ENCODE measurements around the gene NDUFB3. TPM values are rescaled to one million over a fixed set of nuclear protein-coding genes. Genes with fewer than 3 reads are reported as not detected.
A peak's percentile ranks its signal among the peaks of the same experiment; 100 is the strongest.
"Not testable (repeated sequence)": the region's sequence is repeated elsewhere in the genome, so short reads cannot be mapped to it uniquely, and the experiment has no call there.

NDUFB3 gene
- total RNA-seq, 1 donor from 2014 or later = 39.8 TPM

DNA sequence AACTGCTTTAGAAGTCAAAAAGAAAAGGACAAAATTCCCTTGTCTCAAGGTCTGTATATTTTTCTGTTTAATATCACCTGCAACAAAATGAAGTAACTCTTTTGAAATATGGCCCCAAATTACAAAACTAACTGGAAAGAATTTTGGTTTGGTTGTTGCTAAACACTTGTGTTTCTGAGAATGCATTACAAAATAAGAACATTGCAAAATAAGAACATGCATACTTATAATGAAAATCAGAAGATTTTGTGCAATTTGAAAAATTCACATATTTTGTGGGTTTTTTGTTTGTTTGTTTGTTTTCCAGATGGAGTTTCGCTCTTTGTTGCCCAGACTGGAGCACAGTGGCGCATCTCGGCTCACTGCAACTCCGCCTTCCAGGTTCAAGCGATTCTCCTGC is 21.8 kb downstream of the NDUFB3 start:
- DNase-seq = no peak

DNA sequence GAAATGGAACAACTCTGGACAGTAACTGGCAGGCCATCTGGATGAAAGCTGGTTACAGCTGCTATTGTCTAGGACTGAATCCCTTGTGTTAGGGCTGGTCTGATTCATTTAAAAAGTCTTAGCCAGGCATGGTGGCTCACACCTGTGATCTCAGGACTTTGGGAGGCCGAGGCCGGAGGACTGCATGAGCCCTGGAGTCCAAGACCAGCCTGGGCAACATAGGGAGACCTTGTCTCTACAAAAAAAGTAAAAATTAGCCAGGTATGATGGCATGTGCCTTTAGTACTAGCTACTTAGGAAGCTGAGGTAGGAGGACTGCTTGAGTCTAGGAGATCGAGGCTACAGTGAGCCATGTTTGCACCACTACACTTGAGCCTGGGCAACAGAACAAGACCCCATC is 28.7 kb downstream of the NDUFB3 start:
- DNase-seq = no peak

DNA sequence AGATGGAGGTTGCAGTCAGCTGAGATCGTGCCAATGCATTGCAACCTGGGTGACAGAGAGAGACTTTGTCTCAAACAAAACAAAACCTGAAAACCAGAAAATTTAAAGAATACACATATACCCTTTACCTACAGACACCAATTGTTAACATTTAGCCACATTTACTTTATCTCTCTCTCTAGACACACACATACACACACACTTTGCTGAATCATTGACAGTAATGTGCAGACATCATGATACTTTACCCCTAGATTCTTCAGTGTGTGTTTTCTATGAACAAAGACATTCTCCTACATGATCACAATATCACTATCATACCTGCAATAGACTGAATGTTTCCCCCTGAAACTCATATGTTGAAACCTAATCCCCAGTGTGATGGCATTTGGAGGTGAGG is 34.0 kb downstream of the NDUFB3 start:
- no peak for DNase-seq

DNA sequence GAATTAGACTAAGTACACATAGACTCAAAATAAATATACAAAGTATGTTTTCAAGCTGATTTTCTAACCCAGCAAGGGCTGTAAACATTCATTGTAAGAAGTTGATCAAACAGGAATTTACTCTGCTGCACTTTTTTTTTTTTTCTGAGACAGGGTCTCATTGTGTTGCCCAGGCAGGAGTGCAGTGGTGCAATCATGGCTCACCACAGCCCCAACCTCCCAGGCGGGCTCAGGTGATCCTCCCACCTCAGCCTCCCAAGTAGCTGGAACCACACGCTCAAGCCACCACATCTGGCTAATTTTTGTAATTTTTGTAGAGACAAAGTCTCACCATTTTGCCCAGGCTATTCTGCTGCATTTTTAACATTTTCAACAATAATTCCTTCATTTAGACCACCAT is 35.8 kb downstream of the NDUFB3 start:
- DNase-seq = no peak

DNA sequence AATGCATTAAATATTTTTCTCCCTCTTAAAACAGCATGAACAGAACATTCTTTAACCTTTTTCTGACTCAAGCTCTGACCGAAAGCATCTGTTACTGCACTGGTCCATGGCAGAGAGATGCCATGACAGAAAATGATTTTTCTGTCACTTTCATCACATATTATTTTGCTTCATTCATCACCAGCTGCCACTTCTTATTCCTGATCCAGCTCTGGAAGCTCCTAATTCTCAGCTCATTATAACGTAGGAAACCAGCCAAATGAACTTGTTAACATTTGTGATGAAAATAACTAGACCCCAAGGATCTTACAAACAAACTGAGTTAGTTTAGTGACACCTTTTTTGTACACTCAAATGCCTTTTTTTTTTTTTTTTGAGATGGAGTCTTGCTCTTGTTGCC is 36.5 kb downstream of the NDUFB3 start:
- DNase-seq = no peak

DNA sequence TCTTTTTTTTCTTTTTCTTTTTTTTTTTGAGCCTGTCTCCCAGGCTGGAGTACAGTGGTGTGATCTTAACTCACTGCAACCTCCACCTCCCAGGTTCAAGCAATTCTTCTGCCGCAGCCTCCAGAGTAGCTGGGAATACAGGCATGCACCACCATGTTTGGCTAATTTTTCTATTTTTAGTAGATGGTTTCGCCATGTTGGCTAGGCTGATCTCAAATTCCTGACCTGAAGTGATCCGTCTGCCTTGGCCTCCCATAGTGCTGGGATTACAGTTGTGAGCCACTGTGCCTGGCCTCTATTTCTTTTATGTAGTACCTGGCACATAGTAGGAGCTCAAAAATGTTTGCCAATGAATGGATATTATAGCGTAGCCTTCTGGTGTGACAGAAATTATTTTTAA is 37.4 kb downstream of the NDUFB3 start:
- DNase-seq = no peak

DNA sequence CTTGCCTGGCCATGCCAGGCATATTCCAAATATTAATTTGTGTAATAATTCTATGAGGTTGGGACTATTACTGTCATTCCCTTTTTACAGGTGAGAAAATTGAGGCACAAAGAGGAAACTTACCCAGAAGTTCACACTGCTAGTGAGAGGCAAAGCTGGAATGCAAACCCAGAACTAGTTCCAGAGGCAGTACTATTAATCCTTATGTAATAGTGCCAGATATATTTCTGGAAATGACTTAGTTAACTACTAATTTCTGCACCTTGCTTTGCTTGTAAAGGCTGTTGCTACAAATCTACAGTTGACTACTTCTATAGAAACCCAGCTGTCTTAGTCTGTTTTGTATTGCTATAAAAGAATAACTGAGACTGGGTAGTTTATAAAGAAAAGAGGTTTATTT is 38.8 kb downstream of the NDUFB3 start:
- DNase-seq = no peak

DNA sequence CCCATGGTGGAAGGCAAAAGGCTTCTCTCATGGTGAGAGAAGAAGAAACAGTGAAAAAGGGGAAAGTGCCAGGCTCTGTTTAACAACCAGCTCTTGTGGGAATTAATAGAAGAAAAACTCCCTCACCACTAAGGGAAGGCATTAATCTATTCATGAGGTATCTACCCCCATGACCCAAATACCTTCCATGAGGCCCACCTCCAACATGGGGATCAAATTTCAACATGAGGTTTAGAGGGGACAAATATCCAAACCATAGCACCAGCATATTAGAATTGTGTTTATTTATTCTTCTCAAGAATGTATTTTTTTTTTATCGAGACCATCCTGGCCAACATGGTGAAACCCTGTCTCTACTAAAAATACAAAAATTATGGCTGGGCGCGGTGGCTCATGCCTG is 39.3 kb downstream of the NDUFB3 start:
- no peak for DNase-seq

DNA sequence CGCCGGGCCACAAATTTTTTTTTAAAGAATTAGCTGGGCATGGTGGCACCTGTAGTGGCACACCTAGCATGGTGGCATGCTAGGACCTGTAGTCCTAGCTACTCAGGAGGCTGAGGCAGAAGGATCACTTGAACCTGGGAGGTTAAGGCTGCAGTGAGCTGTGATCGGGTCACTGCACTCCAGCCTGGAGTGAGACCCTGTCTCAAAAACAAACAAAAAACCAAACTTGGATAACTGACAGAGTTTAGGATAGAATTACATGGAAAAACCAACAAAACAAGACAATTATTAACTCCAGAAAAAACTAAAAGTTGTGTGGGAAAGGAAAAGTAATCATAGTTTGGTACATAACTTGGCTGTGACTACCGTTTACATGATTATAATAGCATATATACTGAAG is 42.5 kb downstream of the NDUFB3 start:
- DNase-seq = no peak

DNA sequence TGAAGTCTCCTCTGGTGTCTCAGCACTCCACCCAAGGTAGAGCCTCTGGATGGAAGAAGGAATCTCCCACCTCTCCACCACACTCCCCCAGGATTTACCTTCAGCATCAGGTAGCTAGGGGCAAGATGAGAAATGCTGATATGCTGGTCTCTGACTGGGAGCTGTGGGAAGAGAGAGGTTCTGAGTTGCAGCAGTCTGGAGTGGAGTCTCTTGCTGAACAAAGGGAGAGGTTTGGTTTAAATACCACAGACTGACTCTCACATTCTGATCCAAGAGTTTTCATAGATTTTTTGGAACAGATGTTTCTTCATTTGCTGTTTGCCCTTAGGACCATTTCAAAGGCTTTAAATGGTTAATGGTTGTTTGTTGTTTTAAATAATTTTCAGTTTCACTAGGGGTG is 43.0 kb downstream of the NDUFB3 start:
- no peak for DNase-seq

DNA sequence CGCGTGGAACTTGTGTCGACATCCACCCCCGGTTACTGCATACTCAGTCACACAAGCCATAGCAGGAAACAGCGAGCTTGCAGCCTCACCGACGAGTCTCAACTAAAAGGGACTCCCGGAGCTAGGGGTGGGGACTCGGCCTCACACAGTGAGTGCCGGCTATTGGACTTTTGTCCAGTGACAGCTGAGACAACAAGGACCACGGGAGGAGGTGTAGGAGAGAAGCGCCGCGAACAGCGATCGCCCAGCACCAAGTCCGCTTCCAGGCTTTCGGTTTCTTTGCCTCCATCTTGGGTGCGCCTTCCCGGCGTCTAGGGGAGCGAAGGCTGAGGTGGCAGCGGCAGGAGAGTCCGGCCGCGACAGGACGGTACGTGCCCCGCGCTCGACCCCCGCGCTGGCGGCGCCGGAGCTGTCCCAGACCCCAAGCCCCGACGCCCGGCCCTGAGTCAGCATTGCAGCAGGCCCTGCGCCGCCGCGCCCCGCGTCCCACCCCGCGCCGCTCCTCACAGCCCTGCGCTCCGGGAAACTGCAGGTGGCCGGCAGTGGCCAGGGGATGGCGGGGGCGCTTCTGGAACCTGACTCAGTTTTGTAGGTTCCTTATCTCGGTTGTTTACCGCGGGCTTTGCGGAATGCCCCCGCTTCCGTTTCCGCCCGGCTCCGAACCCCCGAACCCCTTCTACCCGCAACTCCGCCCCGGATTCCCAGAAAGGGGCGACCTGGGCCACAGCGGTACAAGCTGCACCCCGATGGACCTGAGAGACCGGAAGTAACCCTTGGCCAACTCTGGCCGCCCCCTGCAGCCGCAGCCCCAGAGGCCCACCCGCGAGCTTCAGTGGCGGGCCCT is 44.5 kb downstream of the NDUFB3 start, which contains the start of gene CFLAR:
CFLAR (plus strand) TSS at position 50 of the 844 bp plus-strand sequence. CDS start 13,702 bp downstream, outside the sequence.
- peak; percentile 48 for DNase-seq

DNA sequence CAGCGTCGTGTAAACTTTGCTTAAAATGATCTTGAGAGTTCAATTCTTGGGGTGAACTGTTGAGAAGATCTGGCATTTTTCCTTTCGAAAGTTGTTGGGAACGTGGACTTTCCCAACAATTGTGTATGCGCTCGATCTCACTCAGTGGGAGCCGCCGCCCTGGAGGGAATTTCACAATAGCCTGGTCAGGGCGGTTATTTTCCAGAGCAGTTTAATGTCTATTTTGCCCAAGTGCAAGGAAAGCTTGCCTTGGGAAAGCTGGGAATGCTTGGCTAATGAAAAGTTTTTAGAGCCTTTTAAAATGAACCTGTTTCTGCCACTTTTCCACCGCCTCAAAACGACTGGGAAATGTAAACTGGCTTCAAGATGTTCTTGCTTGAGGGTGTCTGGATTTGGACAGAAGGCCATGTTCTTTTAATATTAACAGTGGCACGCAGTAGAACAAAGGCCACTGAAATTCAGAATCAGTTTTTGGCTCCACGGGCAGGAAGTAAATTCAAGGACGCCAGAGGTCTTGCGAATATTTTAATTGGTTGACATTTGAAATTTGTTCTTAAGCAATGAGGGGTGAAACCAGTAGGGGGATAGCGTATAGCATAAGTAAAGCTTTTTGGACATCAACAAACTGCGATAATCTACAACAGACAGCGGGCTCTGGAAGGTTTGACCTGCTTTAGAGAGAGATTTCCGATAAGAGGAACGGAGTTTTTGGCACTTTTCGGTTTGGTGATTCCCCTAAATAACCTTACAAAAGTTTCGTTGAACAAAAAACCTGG is 45.3 kb downstream of the NDUFB3 start:
- no peak for DNase-seq

DNA sequence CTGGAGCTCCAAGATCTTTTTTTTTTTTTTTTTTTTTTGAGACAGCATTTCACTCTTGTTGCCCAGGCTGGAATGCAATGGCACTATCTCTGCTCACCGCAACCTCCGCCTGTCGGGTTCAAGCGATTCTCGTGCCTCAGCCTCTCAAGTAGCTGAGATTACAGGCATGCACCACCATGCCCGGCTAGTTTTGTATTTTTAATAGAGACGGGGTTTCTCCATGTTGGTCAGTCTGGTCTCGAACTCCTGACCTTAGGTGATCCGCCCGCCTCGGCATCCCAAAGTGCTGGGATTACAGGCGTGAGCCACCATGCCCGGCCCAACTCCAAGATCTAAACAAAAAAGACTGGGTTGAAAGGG is 45.9 kb downstream of the NDUFB3 start:
- DNase-seq = not testable (repeated sequence)

DNA sequence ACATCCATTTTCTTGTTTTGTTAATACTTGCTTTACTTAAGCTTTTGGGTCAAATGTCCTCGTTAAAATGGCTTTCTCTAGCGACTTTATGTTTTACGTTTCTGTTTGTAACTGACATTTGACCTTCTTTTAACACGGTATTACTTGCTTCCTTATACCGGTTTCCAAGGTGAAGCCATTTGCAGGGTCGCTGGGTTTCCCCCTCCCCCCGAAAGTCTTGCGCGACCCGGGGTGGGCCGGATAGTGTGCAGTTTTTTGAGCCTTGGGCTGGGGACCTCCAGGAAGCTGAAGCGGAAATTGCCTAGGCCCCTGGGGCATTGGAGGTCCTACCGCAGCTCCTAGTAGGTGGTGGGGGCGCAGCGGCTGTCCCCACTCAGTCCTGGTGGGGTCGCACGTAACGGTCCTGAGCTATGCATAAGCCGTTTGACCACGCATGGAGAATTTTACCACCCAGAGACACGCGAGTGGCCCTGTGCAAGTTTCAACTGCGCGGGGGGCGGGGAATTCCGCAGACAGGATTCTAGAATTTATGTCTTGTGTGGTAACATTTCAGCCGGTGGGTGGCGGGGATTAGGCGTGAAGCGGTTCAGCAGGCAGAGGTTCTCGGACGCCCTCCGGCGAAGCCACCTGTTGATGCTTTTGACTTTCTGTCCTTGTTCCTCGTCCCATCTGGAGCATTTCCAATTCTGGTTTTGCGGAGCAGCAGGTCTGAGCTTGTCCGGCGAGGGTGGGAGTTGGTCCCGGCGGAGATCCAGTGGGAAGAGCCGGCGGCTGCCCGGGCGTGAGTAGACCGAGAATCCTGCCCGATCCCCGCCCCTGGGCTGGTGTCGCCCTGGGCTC is 46.5 kb downstream of the NDUFB3 start:
- DNase-seq = peak; percentile 45

DNA sequence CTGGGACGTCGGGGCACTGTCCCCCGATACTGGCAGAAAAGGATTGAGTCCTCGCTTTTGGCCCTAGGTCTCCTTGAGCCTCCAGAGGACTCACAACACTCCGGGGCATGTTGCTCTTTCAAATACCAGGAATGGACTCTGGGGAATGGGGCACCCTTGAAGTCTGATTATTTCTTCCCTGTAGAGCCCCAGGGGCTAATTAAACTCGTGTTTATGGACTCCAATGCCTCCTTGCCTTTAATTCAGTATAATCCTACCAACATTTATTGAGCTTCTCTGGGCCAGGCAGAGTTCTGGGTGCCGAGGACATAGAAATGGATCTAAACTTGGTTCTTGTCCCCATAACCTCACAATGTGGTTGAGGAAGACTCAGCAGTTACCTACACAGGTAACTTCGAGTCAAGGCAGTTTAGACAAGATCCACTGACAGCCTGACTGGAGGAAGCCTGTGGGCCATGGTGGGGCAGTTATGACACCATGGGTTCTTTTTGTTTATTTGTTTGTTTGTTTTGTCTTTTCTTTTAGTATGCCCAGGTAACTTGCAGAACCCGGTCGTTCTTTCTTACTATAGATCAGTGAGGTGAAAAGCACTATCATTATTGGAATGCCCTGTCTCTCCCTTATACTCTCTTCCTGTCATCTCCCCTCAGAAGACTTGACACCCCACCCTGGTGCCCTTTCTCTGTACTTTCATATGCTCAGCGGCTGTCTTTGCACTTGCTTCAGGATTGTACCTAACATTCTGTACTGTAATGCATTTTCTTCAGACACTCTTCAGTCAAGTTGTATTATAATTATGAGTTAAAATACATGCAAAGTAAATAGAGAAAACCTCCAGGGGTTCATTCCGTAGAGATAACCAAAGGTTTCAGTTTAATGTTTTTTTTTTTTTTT is 47.4 kb downstream of the NDUFB3 start:
- no peak for DNase-seq

DNA sequence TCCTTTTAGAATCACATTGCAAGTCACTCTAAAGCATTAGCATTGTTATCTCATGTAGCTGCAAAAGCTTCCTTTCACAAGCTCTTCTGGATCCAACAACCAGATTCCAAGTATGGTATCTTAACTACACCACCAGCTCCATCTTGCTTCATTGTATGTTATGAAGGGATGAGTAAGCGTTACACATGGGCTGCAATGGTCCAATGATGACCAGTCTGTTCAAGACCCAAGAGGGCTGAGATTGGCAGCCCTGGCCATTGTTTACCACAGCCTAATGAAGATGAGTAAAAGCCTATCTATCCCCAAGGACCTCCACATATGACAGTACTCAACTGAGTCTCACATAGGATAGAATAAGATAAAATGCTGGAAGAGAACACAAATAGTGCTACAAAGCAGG is 50.5 kb downstream of the NDUFB3 start:
- no peak for DNase-seq

DNA sequence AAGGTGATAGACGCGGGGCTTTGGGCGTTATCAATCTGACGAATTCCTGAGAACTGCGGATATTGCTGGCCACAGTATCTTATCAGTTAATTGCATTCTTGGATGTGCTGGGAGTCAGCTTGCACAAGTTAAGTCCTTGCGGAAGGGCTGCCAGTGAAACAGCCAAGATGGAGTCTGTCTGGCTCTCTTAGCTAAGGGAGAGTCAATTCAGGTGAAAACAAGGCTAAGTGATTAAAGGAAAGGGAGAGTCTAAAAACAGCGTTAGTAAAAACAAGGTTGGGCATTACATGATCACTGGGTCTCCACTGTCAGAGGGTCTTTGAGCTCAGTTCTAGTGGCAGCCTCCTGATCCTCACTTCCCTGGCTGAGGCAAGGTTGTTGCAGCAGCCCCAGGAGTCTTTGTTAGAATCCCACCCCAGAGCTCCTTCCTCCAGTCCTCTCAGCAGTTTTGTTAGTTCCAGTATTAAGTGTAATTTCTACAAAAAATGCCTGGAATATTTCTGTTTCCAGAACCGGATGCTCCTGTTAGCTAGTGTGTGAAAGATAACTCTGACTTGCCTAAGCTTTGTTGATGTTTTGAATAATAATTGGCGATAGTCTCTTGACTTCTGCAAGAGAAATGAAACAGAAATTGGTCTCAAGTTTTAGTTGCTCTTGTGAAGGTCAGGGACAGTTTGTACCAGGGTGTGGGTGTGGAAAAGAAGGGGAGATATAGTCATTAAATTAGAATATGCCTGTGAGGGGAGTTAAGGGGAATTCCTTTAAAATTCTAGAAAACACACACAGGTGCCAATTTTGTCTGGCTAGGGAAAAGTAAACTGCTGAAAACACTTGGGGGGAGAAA is 54.7 kb downstream of the NDUFB3 start:
- DNase-seq = no peak

DNA sequence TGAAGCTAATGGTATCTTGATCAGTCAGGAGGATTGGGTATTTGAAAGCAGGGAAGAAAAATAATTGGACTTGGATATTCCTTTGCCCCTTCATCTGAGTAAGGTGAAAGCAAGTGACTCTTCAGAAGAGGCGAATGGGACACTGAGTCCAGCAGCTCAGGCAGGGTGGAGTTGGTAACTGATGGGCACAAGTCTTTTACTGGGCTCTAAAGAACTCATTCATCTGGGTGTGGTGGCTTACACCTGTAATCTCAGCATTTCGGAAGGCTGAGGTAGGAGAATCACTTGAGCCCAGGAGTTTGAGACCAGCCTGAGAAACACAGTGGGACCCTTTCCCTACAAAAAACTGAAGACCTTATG is 55.3 kb downstream of the NDUFB3 start:
- DNase-seq = no peak

DNA sequence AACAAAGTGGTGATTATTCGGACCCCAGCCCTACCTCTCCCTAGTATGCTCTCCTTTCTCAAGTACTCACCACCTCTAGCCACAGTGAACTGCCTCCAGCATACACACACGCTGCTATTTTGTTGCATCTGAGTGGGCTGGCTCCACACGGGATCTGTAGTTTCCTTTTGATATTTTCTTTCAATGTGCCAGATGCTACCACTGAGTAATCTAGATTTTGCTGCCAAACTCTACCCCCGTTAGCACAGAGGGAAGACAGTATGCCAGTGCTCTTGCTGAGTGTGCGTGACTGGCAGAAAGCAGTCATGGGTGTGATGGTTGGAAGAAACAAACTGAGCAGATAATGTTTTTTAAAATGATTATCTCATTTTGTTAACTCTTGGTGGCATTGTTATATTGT is 55.8 kb downstream of the NDUFB3 start:
- DNase-seq = peak; percentile 71

DNA sequence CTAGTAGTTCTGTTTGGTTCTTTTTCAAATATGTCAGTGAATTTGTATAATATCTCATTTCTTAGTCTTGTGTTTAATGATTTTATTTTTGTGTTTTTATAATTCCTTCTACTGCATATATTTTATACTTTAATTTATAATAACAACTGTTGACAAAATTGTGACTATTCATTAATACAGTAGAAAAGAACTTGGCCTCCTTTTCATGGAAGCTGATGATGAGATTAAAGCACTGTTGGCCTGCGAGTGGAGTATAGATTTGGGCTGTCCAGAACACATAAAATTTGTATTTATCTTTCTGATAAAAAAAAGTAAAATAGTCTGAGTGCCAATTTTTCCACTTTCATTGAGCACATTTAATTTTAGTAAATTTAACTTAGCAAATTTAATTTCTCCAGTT is 56.2 kb downstream of the NDUFB3 start:
- no peak for DNase-seq

Data from occipital lobe (tissue), 2 donors.